Duodenal mucosa (tissue), 2 donors: ENCODE measurements around the gene SBF2.

ENCODE experiments used
- H3K27ac ChIP-seq: one replicate; pipeline ENCODE4 v1.7.0; 2013; ENCODE audit warnings: low read depth, low read length
- H3K27me3 ChIP-seq, 2 donors: one replicate each; pipeline ENCODE4 v1.7.0; 2013; ENCODE audit warnings: low read length in 2 of 2, control low read depth in 1 of 2; ENCODE audit not compliant: insufficient read depth in 2 of 2, control insufficient read depth in 1 of 2
- H3K36me3 ChIP-seq, 2 donors: one replicate each; pipeline ENCODE4 v1.7.0; 2013; ENCODE audit warnings: low read length in 2 of 2, control low read depth in 1 of 2; ENCODE audit not compliant: insufficient read depth in 2 of 2, control insufficient read depth in 1 of 2
- H3K4me1 ChIP-seq, 2 donors: one replicate each; pipeline ENCODE4 v1.7.0; 2013; ENCODE audit warnings: low read length in 2 of 2, control low read depth in 1 of 2; ENCODE audit not compliant: insufficient read depth in 2 of 2, control insufficient read depth in 1 of 2
- H3K4me3 ChIP-seq, 2 donors: one replicate each; pipeline ENCODE4 v1.7.0; 2013; ENCODE audit warnings: low read length in 2 of 2, low read depth in 1 of 2
- H3K9ac ChIP-seq, 2 donors: one replicate each; pipeline ENCODE4 v1.7.0; 2013; ENCODE audit warnings: low read length in 2 of 2, low read depth in 1 of 2
- H3K9me3 ChIP-seq, 2 donors: one replicate each; pipeline ENCODE4 v1.7.0; 2013; ENCODE audit warnings: low read length in 2 of 2, control low read depth in 1 of 2; ENCODE audit not compliant: control insufficient read depth in 1 of 2

SBF2 gene

DNA sequence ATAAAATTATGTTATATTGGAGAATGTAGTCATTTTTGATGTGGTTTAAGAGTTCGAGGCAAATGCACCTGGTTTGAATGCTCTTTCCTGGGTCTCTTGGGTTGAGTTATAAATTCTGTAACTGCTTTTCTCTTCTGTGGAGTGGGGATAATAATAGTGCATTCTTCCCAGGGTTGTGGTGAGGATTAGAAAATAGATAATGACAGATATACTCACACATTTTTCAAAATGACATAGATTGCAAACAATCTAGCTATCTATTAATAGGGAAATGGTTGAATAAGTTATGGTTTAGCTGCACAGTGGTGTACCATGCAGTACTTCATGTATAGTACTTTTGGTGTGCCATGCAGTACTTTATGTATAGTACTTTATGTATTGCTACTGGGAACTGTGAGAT is 562.8 kb downstream of the SBF2 start:
- Histone ChIP-seq H3K36me3 (peaks cover 15 to 16% of the 10 kb centered on the region in 2 donors), H3K27me3 (no peaks in the 10 kb centered on the region), H3K4me3 (no peak overlapping the region), H3K27ac (no peak overlapping the region), H3K9me3 (no peaks in the 10 kb centered on the region), H3K4me1 (peaks cover 0 to 2% of the 10 kb centered on the region in 2 donors), H3K9ac (no peak overlapping the region)
